BLaER1 treated with 17β-estradiol and CSF1 and Interleukin-3, amounts not matched to agents 10 nM and 100 nM (cell line): ENCODE measurements around the gene DGKG.

Experiments used
- H3K27ac ChIP-seq, 11 experiments: shearing (Covaris generic); formaldehyde crosslinking; 2 replicates each; pipeline ENCODE4 v1.8.1; 2022
- H3K27me3 ChIP-seq, 11 experiments: shearing (Covaris generic); formaldehyde crosslinking; 2 replicates each; pipeline ENCODE4 v1.8.1; 2022
- H3K36me3 ChIP-seq, 11 experiments: shearing (Covaris generic); formaldehyde crosslinking; 2 replicates each; pipeline ENCODE4 v1.8.1; 2022
- H3K4me1 ChIP-seq, 10 experiments: shearing (Covaris generic); formaldehyde crosslinking; 2 replicates each; pipeline ENCODE4 v1.8.1; 2022
- H3K4me2 ChIP-seq, 11 experiments: shearing (Covaris generic); formaldehyde crosslinking; 2 replicates each; pipeline ENCODE4 v1.8.1; 2022
- H3K4me3 ChIP-seq, 10 experiments: shearing (Covaris generic); formaldehyde crosslinking; 2 replicates each; pipeline ENCODE4 v1.8.1; 2022
- H3K9ac ChIP-seq, 11 experiments: shearing (Covaris generic); formaldehyde crosslinking; 2 replicates each; pipeline ENCODE4 v1.8.1; 2022
- H3K9me3 ChIP-seq, 11 experiments: shearing (Covaris generic); formaldehyde crosslinking; replicated peaks in 1 of 11; 2 replicates each; pipeline ENCODE4 v1.8.1; 2022
- H4K20me1 ChIP-seq, 11 experiments: shearing (Covaris generic); formaldehyde crosslinking; 2 replicates each; pipeline ENCODE4 v1.8.1; 2022
- Cebpa-rat ChIP-seq, 11 experiments: shearing (Covaris generic); IDR thresholded peaks; 2 replicates each; pipeline ENCODE4 v1.8.1; 2022

The DGKG gene

DNA sequence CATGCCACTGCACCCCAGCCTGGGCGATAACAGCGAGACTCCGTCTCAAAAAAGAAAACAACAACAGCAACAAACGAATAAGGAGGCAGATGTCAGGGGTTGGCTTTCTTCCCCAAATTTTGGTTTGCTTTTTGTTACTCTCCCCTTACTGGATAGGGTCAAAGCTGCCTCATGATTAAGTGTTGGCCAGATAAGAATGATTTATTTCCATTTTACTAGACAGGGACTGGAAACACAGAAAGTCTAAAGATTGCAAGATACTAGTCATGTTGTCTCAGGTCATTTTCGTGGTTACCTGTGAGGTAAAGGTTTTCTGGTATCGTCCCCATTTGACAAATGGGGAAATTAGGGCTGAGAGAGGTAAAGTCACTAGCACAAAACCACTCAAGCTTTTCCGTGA is 234.6 kb downstream of the DGKG start:
- Histone ChIP-seq H3K4me3 (no peak overlapping the region), H3K27me3 (peaks cover 0 to 4% (median 0%) of the 10 kb centered on the region in 11 experiments; a peak in 1 of 22 replicates), H3K27ac (no peak overlapping the region), H4K20me1 (no peaks in the 10 kb centered on the region; a peak in 1 of 22 replicates), H3K4me2 (peak overlapping the region in 4 of 11 experiments; percentile 29 to 37 (median 30); a peak in 6 of 22 replicates), H3K9me3 (peaks cover 0 to 19% (median 6%) of the 10 kb centered on the region in 11 experiments; a peak in 6 of 22 replicates), H3K4me1 (peaks cover 0 to 45% (median 14%) of the 10 kb centered on the region in 10 experiments; a peak in 13 of 20 replicates), H3K9ac (no peak overlapping the region), H3K36me3 (no peaks in the 10 kb centered on the region)
- TF ChIP-seq Cebpa-rat (IDR thresholded peaks at IDR 0.05), result no peak

DNA sequence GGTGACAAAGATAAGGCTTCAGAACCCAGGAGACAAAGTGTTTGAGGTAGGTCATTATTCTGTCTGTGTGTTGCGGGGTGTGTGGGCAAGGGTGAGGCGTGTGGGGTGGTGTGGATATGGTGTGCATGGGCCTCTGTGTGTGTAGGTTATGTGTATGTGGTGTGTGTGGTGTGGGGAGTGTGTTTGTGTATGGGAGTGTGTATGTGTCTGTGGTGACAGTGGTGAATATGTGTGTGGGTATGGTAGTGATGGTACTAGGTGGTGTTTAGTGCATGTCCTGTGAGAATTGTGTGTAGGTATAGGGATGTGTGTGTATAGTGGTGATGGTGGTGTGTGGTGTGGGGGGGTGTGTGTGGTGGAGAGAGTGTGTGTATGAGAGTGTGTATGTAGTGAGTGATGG is 236.9 kb downstream of the DGKG start:
- Histone ChIP-seq H3K36me3 (no peaks in the 10 kb centered on the region), H4K20me1 (no peaks in the 10 kb centered on the region), H3K9ac (no peak overlapping the region), H3K4me2 (no peak overlapping the region), H3K27ac (no peak overlapping the region), H3K4me3 (no peak overlapping the region), H3K4me1 (peaks cover 0 to 38% (median 2%) of the 10 kb centered on the region in 10 experiments; a peak in 10 of 20 replicates), H3K9me3 (peaks cover 0 to 5% (median 0%) of the 10 kb centered on the region in 11 experiments; a peak in 3 of 22 replicates), H3K27me3 (no peaks in the 10 kb centered on the region)
- TF ChIP-seq Cebpa-rat (IDR thresholded peaks at IDR 0.05), result no peak

DNA sequence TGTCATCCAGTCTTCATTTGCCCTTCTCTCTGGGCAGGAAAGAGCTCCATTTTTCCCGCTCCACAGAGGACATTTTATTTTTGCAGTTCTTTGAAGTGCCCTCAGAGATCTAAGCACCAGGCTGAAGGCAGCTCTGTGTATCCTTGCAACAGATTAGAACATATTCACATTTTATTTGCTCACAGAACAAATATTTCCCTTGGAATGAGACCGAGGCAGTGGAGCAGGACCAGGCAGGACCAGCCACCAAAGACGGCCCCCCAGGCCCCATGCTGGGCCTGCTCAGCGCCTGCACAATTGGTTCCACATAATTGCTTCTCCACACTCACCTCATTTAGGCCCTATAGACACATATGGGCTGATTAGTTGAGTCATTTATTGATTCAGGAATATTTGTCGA is 237.4 kb downstream of the DGKG start:
- no peaks in the 10 kb centered on the region for H3K36me3 ChIP-seq

DNA sequence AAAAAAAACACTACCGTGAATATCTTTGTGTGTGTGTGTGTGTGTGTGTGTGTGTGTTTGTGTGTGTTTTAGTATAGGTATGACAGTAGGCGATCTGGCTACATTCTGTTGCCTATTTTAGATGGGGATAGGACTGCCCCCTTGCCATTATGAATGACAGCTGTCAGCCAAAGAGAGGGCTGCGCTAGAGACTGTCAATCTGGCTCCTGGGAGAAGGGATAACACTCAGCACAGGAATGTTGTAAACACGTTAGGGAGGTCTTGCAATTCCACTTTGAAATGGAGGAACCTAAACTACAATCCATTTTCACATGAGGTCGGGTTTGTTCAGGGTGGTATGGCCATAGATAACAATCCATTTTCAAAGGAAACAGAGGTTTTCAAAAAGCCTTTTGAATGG is 239.0 kb downstream of the DGKG start:
- no peaks in the 10 kb centered on the region for H3K27me3 ChIP-seq
- no peaks in the 10 kb centered on the region for H4K20me1 ChIP-seq
- H3K4me3 ChIP-seq, result no peak overlapping the region
- TF ChIP-seq Cebpa-rat (IDR thresholded peaks at IDR 0.05), result no peak
- H3K4me2 ChIP-seq, result no peak overlapping the region
- no peaks in the 10 kb centered on the region for H3K36me3 ChIP-seq
- 0 out of 22 replicates have a peak, but pooled peaks cover 0 to 1% (median 0%) of the 10 kb centered on the region in 11 experiments for H3K9me3 ChIP-seq
- no peak overlapping the region for H3K9ac ChIP-seq
- no peak overlapping the region for H3K27ac ChIP-seq
- peaks cover 0 to 39% (median 7%) of the 10 kb centered on the region in 10 experiments; a peak in 12 of 20 replicates for H3K4me1 ChIP-seq

More for the DNA sequence above, 237.4 kb downstream of the DGKG start:
- Histone ChIP-seq H4K20me1 (no peaks in the 10 kb centered on the region), H3K9me3 (no peaks in the 10 kb centered on the region), H3K9ac (no peak overlapping the region), H3K4me2 (no peak overlapping the region), H3K27ac (no peak overlapping the region), H3K27me3 (no peaks in the 10 kb centered on the region), H3K4me1 (peaks cover 0 to 39% (median 4%) of the 10 kb centered on the region in 10 experiments; a peak in 11 of 20 replicates), H3K4me3 (no peak overlapping the region)
- no peak for TF ChIP-seq Cebpa-rat (IDR thresholded peaks at IDR 0.05)

DNA sequence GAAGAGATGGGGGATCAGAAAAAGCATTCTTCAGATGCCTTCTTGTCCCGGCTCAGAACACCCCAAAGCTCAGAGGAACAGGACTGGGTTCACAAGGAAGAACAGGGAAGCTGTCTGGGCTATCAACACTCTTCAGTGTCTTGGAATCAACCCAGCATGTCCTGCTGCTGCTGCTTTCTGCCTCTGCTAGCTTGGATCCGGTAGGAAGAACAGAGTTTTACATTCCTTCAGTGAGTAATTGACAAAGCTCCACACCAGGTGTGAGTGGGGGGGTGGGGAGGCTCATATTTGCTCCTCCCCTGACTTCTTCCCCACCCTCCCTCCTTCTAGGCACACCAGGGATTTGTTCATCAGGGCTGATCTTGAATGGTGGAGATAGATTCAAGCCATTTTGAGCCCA is 240.1 kb downstream of the DGKG start:
- Histone ChIP-seq H3K27ac (no peak overlapping the region), H3K4me1 (peaks cover 0 to 33% (median 7%) of the 10 kb centered on the region in 10 experiments; a peak in 11 of 20 replicates), H3K4me3 (no peak overlapping the region), H3K9ac (no peak overlapping the region), H3K27me3 (no peaks in the 10 kb centered on the region), H4K20me1 (no peaks in the 10 kb centered on the region), H3K36me3 (no peaks in the 10 kb centered on the region), H3K9me3 (0 out of 22 replicates have a peak, but pooled peaks cover 0 to 6% (median 0%) of the 10 kb centered on the region in 11 experiments), H3K4me2 (peak overlapping the region in 4 of 11 experiments; percentile 1 to 20 (median 11); a peak in 4 of 22 replicates)
- no peak for TF ChIP-seq Cebpa-rat (IDR thresholded peaks at IDR 0.05)

DNA sequence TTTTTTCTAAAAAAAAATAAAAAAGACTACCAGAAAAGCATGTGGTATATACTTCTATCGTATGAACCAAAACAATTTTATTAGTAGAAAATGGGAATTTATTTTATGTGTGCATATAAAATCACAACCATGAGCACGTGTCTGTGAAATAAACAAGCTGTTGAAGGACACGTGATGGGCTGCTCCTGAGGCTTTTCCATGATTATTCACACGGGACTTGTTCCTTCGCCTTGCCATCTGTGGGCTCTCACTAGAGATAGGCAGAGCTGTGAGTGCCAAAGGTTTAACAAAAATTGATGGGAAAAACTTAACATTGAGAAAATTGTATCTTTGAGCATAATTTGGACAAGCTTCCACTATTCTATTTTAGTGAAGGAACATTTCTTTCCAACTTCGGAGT is 240.8 kb downstream of the DGKG start:
- no peak overlapping the region for H3K4me2 ChIP-seq
- no peaks in the 10 kb centered on the region for H4K20me1 ChIP-seq
- peaks cover 1 to 29% (median 9%) of the 10 kb centered on the region in 10 experiments; a peak in 16 of 20 replicates for H3K4me1 ChIP-seq
- no peak overlapping the region for H3K27ac ChIP-seq
- H3K9ac ChIP-seq, result no peak overlapping the region
- no peaks in the 10 kb centered on the region for H3K36me3 ChIP-seq
- H3K9me3 ChIP-seq, result peaks cover 0 to 12% (median 0%) of the 10 kb centered on the region in 11 experiments; a peak in 1 of 22 replicates
- H3K4me3 ChIP-seq, result no peak overlapping the region
- H3K27me3 ChIP-seq, result no peaks in the 10 kb centered on the region
- TF ChIP-seq Cebpa-rat (IDR thresholded peaks at IDR 0.05), result no peak

GRCh38 chr3:186119499-186119898 is 242.5 kb downstream of the DGKG start:
- peaks cover 8 to 45% (median 25%) of the 10 kb centered on the region in 10 experiments; a peak in 18 of 20 replicates for H3K4me1 ChIP-seq

DNA sequence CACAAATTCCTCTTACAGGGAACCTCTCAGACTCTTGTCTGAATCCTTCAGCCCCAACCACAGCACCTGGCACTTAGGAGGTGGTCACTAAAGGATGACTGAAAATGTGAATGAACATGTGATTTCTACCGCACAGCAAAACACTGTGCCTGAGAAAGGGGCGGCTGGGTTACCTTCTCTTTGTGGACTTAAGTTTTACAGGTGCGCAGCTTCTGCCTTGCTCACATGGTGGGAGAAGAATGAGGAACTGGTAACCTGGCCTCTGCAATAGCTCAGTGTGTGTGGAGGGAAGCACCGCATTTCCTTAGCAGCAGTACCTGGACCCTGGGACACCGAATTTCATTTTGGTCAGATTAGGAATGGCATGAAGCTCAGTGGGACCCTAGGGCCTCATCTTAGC is 243.3 kb downstream of the DGKG start:
- H3K4me3 ChIP-seq, result no peak overlapping the region
- H3K4me2 ChIP-seq, result peak overlapping the region in 4 of 11 experiments; percentile 19 to 48 (median 42); a peak in 10 of 22 replicates
- H4K20me1 ChIP-seq, result no peaks in the 10 kb centered on the region
- peaks cover 0 to 12% (median 0%) of the 10 kb centered on the region in 11 experiments; a peak in 1 of 22 replicates for H3K9me3 ChIP-seq
- no peak for TF ChIP-seq Cebpa-rat (IDR thresholded peaks at IDR 0.05)
- no peak overlapping the region for H3K9ac ChIP-seq
- no peak overlapping the region for H3K27ac ChIP-seq
- H3K27me3 ChIP-seq, result no peaks in the 10 kb centered on the region
- H3K36me3 ChIP-seq, result no peaks in the 10 kb centered on the region
- peaks cover 8 to 50% (median 33%) of the 10 kb centered on the region in 10 experiments; a peak in 18 of 20 replicates for H3K4me1 ChIP-seq

More at GRCh38 chr3:186119499-186119898, 242.5 kb downstream of the DGKG start:
- TF ChIP-seq Cebpa-rat (IDR thresholded peaks at IDR 0.05), result no peak
- H3K4me3 ChIP-seq, result no peak overlapping the region
- H3K27ac ChIP-seq, result no peak overlapping the region
- peak overlapping the region in 4 of 11 experiments; percentile 23 to 48 (median 42); a peak in 5 of 22 replicates for H3K4me2 ChIP-seq
- H4K20me1 ChIP-seq, result no peaks in the 10 kb centered on the region
- H3K36me3 ChIP-seq, result no peaks in the 10 kb centered on the region
- H3K27me3 ChIP-seq, result no peaks in the 10 kb centered on the region
- H3K9me3 ChIP-seq, result peaks cover 0 to 12% (median 0%) of the 10 kb centered on the region in 11 experiments; a peak in 1 of 22 replicates
- H3K9ac ChIP-seq, result no peak overlapping the region

GRCh38 chr3:186117521-186118134 is 244.4 kb downstream of the DGKG start:
- Histone ChIP-seq H3K9me3 (peaks cover 0 to 12% (median 0%) of the 10 kb centered on the region in 11 experiments; a peak in 1 of 22 replicates), H3K36me3 (no peaks in the 10 kb centered on the region), H3K4me2 (peak overlapping the region in 2 of 11 experiments; percentile 42 to 43; a peak in 1 of 22 replicates), H3K4me3 (no peak overlapping the region), H4K20me1 (no peaks in the 10 kb centered on the region), H3K4me1 (peaks cover 11 to 60% (median 43%) of the 10 kb centered on the region in 10 experiments), H3K9ac (no peak overlapping the region), H3K27me3 (no peaks in the 10 kb centered on the region), H3K27ac (no peak overlapping the region)
- no peak for TF ChIP-seq Cebpa-rat (IDR thresholded peaks at IDR 0.05)
